HEK293T (cell line): ENCODE measurements around the gene UBE2E2.

Experiments used
- CTCF ChIA-PET: fragments of 350-600 bp; formaldehyde crosslinking; extraction: SDS; loops from one replicate; lab custom pipeline; 2021; ENCODE audit warnings: antibody characterized with exemption, inconsistent platforms; lab: Yijun Ruan, JAX
- POLR2A ChIA-PET: fragments of 350-600 bp; formaldehyde crosslinking; extraction: SDS; loops from one replicate; lab custom pipeline; 2020; ENCODE audit warnings: antibody characterized with exemption, inconsistent platforms; lab: Yijun Ruan, JAX
- DNase-seq: peaks from one replicate; pipeline ENCODE4 v3.0.0; 2012; ENCODE audit warnings: mixed read lengths; ENCODE audit errors: extremely low spot score
- ARNT ChIP-seq: fragments of 450-650 bp; IDR thresholded peaks from 2 replicates; pipeline ENCODE4 v1.6.1; 2017; ENCODE audit warnings: mild to moderate bottlenecking
- BHLHE40 ChIP-seq: fragments of 450-650 bp; IDR thresholded peaks from 2 replicates; pipeline ENCODE4 v1.6.1; 2016; ENCODE audit warnings: mild to moderate bottlenecking, moderate library complexity, borderline replicate concordance
- CTBP1 ChIP-seq: fragments of 450-650 bp; IDR thresholded peaks from 2 replicates; pipeline ENCODE4 v1.6.1; 2016; ENCODE audit warnings: borderline replicate concordance
- ELF4 ChIP-seq: fragments of 450-650 bp; IDR thresholded peaks from 2 replicates; pipeline ENCODE4 v1.6.1; 2017; ENCODE audit warnings: antibody characterized with exemption
- FOXA1 ChIP-seq: fragments of 450-650 bp; IDR thresholded peaks from 2 replicates; pipeline ENCODE4 v1.6.1; 2016; ENCODE audit warnings: mild to moderate bottlenecking
- FOXK2 ChIP-seq: fragments of 450-650 bp; IDR thresholded peaks from 2 replicates; pipeline ENCODE4 v1.6.1; 2016; ENCODE audit warnings: mild to moderate bottlenecking
- FOXM1 ChIP-seq: fragments of 450-650 bp; IDR thresholded peaks from 2 replicates; pipeline ENCODE4 v1.6.1; 2017; ENCODE audit warnings: mild to moderate bottlenecking, borderline replicate concordance
- HDGF ChIP-seq: fragments of 450-650 bp; IDR thresholded peaks from 2 replicates; pipeline ENCODE4 v1.6.1; 2017; ENCODE audit warnings: antibody characterized with exemption, borderline replicate concordance
- L3MBTL2 ChIP-seq: fragments of 450-650 bp; conservative IDR thresholded peaks from 2 replicates; pipeline ENCODE4 v1.6.1; 2016; ENCODE audit warnings: mild to moderate bottlenecking
- LEF1 ChIP-seq: fragments of 450-650 bp; IDR thresholded peaks from 2 replicates; pipeline ENCODE4 v1.6.1; 2017; ENCODE audit warnings: mild to moderate bottlenecking, borderline replicate concordance
- NFRKB ChIP-seq: fragments of 450-650 bp; IDR thresholded peaks from 2 replicates; pipeline ENCODE4 v1.6.1; 2016; ENCODE audit warnings: mild to moderate bottlenecking, moderate library complexity
- PKNOX1 ChIP-seq: fragments of 450-650 bp; IDR thresholded peaks from 2 replicates; pipeline ENCODE4 v1.6.1; 2016
- SP1 ChIP-seq: fragments of 450-650 bp; IDR thresholded peaks from 2 replicates; pipeline ENCODE4 v1.6.1; 2017
- SUZ12 ChIP-seq: fragments of 450-650 bp; IDR thresholded peaks from 2 replicates; pipeline ENCODE4 v1.6.1; 2016; ENCODE audit warnings: mild to moderate bottlenecking
- TARDBP ChIP-seq: fragments of 450-650 bp; IDR thresholded peaks from 2 replicates; pipeline ENCODE4 v1.6.1; 2016
- ZNF384 ChIP-seq: fragments of 450-650 bp; IDR thresholded peaks from 2 replicates; pipeline ENCODE4 v1.6.1; 2016

UBE2E2 gene

GRCh38 chr3:23239211-23240068 is 36.3 kb downstream of the UBE2E2 start:
- DNase-seq: no peak
- POLR2A ChIA-PET: no interaction called here
- TF ChIP-seq LEF1: no peak
- no peak for TF ChIP-seq TARDBP
- TF ChIP-seq ARNT: no peak
- no peak for TF ChIP-seq FOXM1
- no peak for TF ChIP-seq HDGF
- no peak for TF ChIP-seq NFRKB
- TF ChIP-seq CTBP1: no peak
- no peak for TF ChIP-seq SUZ12
- no peak for TF ChIP-seq L3MBTL2
- no peak for TF ChIP-seq SP1
- no peak for TF ChIP-seq FOXA1
- no peak for TF ChIP-seq ZNF384
- no peak for TF ChIP-seq BHLHE40
- no peak for TF ChIP-seq PKNOX1
- TF ChIP-seq ELF4: no peak
- CTCF ChIA-PET: interaction anchor here (0.6 kb wide), 1 partner anchor 142 kb away, joined by 3 read pairs; no protein-coding TSS in a partner anchor

GRCh38 chr3:23240171-23240785 is 37.2 kb downstream of the UBE2E2 start:
- ChIA-PET POLR2A (no interaction called here), CTCF (interaction anchor here (0.6 kb wide), 1 partner anchor 143 kb away, joined by 3 read pairs; no protein-coding TSS in a partner anchor)
- TF ChIP-seq L3MBTL2 (no peak), HDGF (no peak), FOXM1 (no peak), ELF4 (no peak), LEF1 (no peak), TARDBP (no peak), PKNOX1 (no peak), SUZ12 (no peak), FOXK2 (no peak), FOXA1 (no peak), NFRKB (no peak), ZNF384 (no peak)
- DNase-seq: no peak

- no peak for DNase-seq
- TF ChIP-seq FOXM1: no peak
- TF ChIP-seq L3MBTL2: no peak
- TF ChIP-seq SP1: no peak
- TF ChIP-seq BHLHE40: no peak
- no peak for TF ChIP-seq NFRKB
- no peak for TF ChIP-seq ARNT
- TF ChIP-seq LEF1: no peak
- no peak for TF ChIP-seq CTBP1
- TF ChIP-seq HDGF: no peak
- TF ChIP-seq PKNOX1: no peak
- CTCF ChIA-PET: no interaction called here
- POLR2A ChIA-PET: no interaction called here
Measured at GRCh38 chr3:23241256-23241655, 38.1 kb downstream of the UBE2E2 start.

GRCh38 chr3:23242106-23242505 is 39.0 kb downstream of the UBE2E2 start:
- ChIA-PET CTCF (no interaction called here), POLR2A (no interaction called here)

GRCh38 chr3:23244324-23245041 is 41.4 kb downstream of the UBE2E2 start:
- ChIA-PET POLR2A (no interaction called here), CTCF (interaction anchor here (0.8 kb wide), 1 partner anchor 63 kb away, joined by 3 read pairs; no protein-coding TSS in a partner anchor)
- TF ChIP-seq SP1 (no peak), FOXK2 (no peak), NFRKB (no peak), FOXM1 (no peak), ARNT (no peak), TARDBP (no peak), HDGF (no peak), ELF4 (no peak), BHLHE40 (no peak), ZNF384 (no peak), FOXA1 (no peak), L3MBTL2 (no peak), CTBP1 (no peak), LEF1 (no peak), SUZ12 (no peak), PKNOX1 (no peak)
- no peak for DNase-seq

More at GRCh38 chr3:23242106-23242505, 39.0 kb downstream of the UBE2E2 start:
- DNase-seq: no peak
- TF ChIP-seq TARDBP (no peak), ARNT (no peak), L3MBTL2 (no peak), BHLHE40 (no peak), FOXM1 (no peak), NFRKB (no peak), FOXA1 (no peak)
